Ectodermal cell (in vitro differentiated cells): ENCODE measurements around the gene TPST2.

ENCODE experiments used
- H3K27ac ChIP-seq: 2 replicates; pipeline ENCODE4 v1.7.0; 2013; ENCODE audit warnings: mild to moderate bottlenecking, low read depth, low read length; ENCODE audit not compliant: insufficient read depth, poor library complexity, severe bottlenecking
- H3K27me3 ChIP-seq: 2 replicates; pipeline ENCODE4 v1.7.0; 2013; ENCODE audit warnings: mild to moderate bottlenecking, low read length; ENCODE audit not compliant: insufficient read depth, control insufficient read depth, poor library complexity, severe bottlenecking
- H3K36me3 ChIP-seq: one replicate; pipeline ENCODE4 v1.7.0; 2013; ENCODE audit warnings: low read length; ENCODE audit not compliant: control insufficient read depth, insufficient read depth
- H3K4me1 ChIP-seq: one replicate; pipeline ENCODE4 v1.7.0; 2013; ENCODE audit warnings: low read length; ENCODE audit not compliant: control insufficient read depth, insufficient read depth
- H3K4me3 ChIP-seq: 2 replicates; pipeline ENCODE4 v1.7.0; 2013; ENCODE audit warnings: low read depth, low read length, control low read depth; ENCODE audit not compliant: insufficient read depth
- H3K9me3 ChIP-seq: 2 replicates; pipeline ENCODE4 v1.7.0; 2013; ENCODE audit warnings: mild to moderate bottlenecking, low read length, moderate library complexity; ENCODE audit not compliant: control insufficient read depth
- WGBS, 2 experiments: methylation state at CpG; one replicate each; pipeline ENCODE4 v1.1.7; 2013; ENCODE audit warnings: missing lambda C conversion rate in 2 of 2; 5-methylcytosine and 5-hydroxymethylcytosine counted together

Gene TPST2

GRCh38 chr22:26508148-26508547, 81.8 kb downstream of the TPST2 start:
- Histone ChIP-seq H3K27me3 (no peaks in the 10 kb centered on the region), H3K27ac (no peak overlapping the region), H3K4me3 (no peak overlapping the region), H3K9me3 (no peaks in the 10 kb centered on the region), H3K4me1 (peaks cover 6% of the 10 kb centered on the region), H3K36me3 (peaks cover 39% of the 10 kb centered on the region)

GRCh38 chr22:26503758-26504157, 86.2 kb downstream of the TPST2 start:
- Histone ChIP-seq H3K27ac (no peak overlapping the region), H3K36me3 (peaks cover 58% of the 10 kb centered on the region), H3K27me3 (no peaks in the 10 kb centered on the region), H3K9me3 (no peaks in the 10 kb centered on the region), H3K4me1 (peaks cover 4% of the 10 kb centered on the region), H3K4me3 (no peak overlapping the region)
- WGBS, 2 experiments, result 92 to 93% methylated on average over 1 of the region's 1 CpG

GRCh38 chr22:26502688-26503561, 87.0 kb downstream of the TPST2 start:
- Histone ChIP-seq H3K4me3 (no peak overlapping the region), H3K27me3 (no peaks in the 10 kb centered on the region), H3K9me3 (no peaks in the 10 kb centered on the region), H3K36me3 (peaks cover 55% of the 10 kb centered on the region), H3K27ac (no peak overlapping the region), H3K4me1 (peaks cover 4% of the 10 kb centered on the region)
- whole genome bisulfite sequencing, 2 experiments, result 53 to 57% methylated on average over 3 of the region's 3 CpGs

GRCh38 chr22:26501996-26502395, 87.9 kb downstream of the TPST2 start:
- Histone ChIP-seq H3K36me3 (peaks cover 52% of the 10 kb centered on the region), H3K9me3 (no peaks in the 10 kb centered on the region), H3K4me1 (peaks cover 4% of the 10 kb centered on the region), H3K27ac (no peak overlapping the region), H3K4me3 (no peak overlapping the region), H3K27me3 (no peaks in the 10 kb centered on the region)
- 86 to 100% methylated on average over 1 to 2 of the region's 2 CpGs for WGBS, 2 experiments

GRCh38 chr22:26499188-26499703, 90.7 kb downstream of the TPST2 start:
- H3K4me1 ChIP-seq, result peaks cover 4% of the 10 kb centered on the region
- no peaks in the 10 kb centered on the region for H3K9me3 ChIP-seq
- no peak overlapping the region for H3K27ac ChIP-seq
- H3K4me3 ChIP-seq, result no peak overlapping the region
- no peaks in the 10 kb centered on the region for H3K27me3 ChIP-seq
- 94 to 95% methylated on average over 25 of the region's 25 CpGs for WGBS, 2 experiments
- peaks cover 48% of the 10 kb centered on the region for H3K36me3 ChIP-seq

GRCh38 chr22:26496456-26496855, 93.5 kb downstream of the TPST2 start:
- Histone ChIP-seq H3K9me3 (no peaks in the 10 kb centered on the region), H3K27ac (no peak overlapping the region), H3K4me1 (no peaks in the 10 kb centered on the region), H3K4me3 (no peak overlapping the region), H3K27me3 (no peaks in the 10 kb centered on the region), H3K36me3 (peaks cover 46% of the 10 kb centered on the region)
- 95 to 97% methylated on average over 4 of the region's 4 CpGs for WGBS, 2 experiments

- Histone ChIP-seq H3K4me3 (no peak overlapping the region), H3K27me3 (no peaks in the 10 kb centered on the region), H3K9me3 (no peaks in the 10 kb centered on the region), H3K27ac (no peak overlapping the region), H3K4me1 (no peaks in the 10 kb centered on the region), H3K36me3 (peaks cover 42% of the 10 kb centered on the region)
These were observed 95.4 kb downstream of the TPST2 start for GRCh38 chr22:26494506-26494905.

GRCh38 chr22:26492220-26492619, 97.7 kb downstream of the TPST2 start:
- peaks cover 49% of the 10 kb centered on the region for H3K36me3 ChIP-seq
- H3K27me3 ChIP-seq, result no peaks in the 10 kb centered on the region
- no peak overlapping the region for H3K4me3 ChIP-seq
- H3K27ac ChIP-seq, result no peak overlapping the region
- H3K9me3 ChIP-seq, result no peaks in the 10 kb centered on the region
- H3K4me1 ChIP-seq, result no peaks in the 10 kb centered on the region
- WGBS, 2 experiments, result 95 to 96% methylated on average over 9 of the region's 9 CpGs

- Histone ChIP-seq H3K9me3 (no peaks in the 10 kb centered on the region), H3K36me3 (peaks cover 41% of the 10 kb centered on the region), H3K4me3 (no peak overlapping the region), H3K27ac (no peak overlapping the region), H3K27me3 (no peaks in the 10 kb centered on the region), H3K4me1 (peaks cover 3% of the 10 kb centered on the region)
- 95 to 96% methylated on average over 4 of the region's 4 CpGs for WGBS, 2 experiments
These were observed 100.4 kb downstream of the TPST2 start for GRCh38 chr22:26489447-26490036.

- 89 to 96% methylated on average over 3 of the region's 3 CpGs for WGBS, 2 experiments
- Histone ChIP-seq H3K27me3 (no peaks in the 10 kb centered on the region), H3K9me3 (no peaks in the 10 kb centered on the region), H3K4me3 (no peak overlapping the region), H3K27ac (no peak overlapping the region), H3K4me1 (peaks cover 7% of the 10 kb centered on the region), H3K36me3 (peaks cover 38% of the 10 kb centered on the region)
These were observed 101.9 kb downstream of the TPST2 start for GRCh38 chr22:26487996-26488395.
